Parathyroid adenoma (tissue), 2 donors: ENCODE data around the gene LAIR1.

Source experiments
- H2AFZ ChIP-seq: fragments of 300-600 bp; sonication (generic); one replicate; pipeline ENCODE4 v1.7.0; 2017; ENCODE audit warnings: antibody characterized with exemption, mild to moderate bottlenecking
- H3K27ac ChIP-seq: fragments of 300-600 bp; sonication (generic); one replicate; pipeline ENCODE4 v1.7.0; 2017
- H3K27me3 ChIP-seq: fragments of 300-600 bp; sonication (generic); one replicate; pipeline ENCODE4 v1.7.0; 2017; ENCODE audit warnings: low read length; ENCODE audit not compliant: control insufficient read depth, insufficient read depth
- H3K36me3 ChIP-seq: fragments of 300-600 bp; sonication (generic); one replicate; pipeline ENCODE4 v1.7.0; 2017; ENCODE audit warnings: low read length; ENCODE audit not compliant: control insufficient read depth, insufficient read depth
- H3K4me1 ChIP-seq: fragments of 300-600 bp; sonication (generic); one replicate; pipeline ENCODE4 v1.7.0; 2017; ENCODE audit warnings: control low read depth
- H3K4me2 ChIP-seq: fragments of 300-600 bp; sonication (generic); one replicate; pipeline ENCODE4 v1.7.0; 2017; ENCODE audit warnings: low read length
- H3K4me3 ChIP-seq: fragments of 300-600 bp; sonication (generic); one replicate; pipeline ENCODE4 v1.7.0; 2017; ENCODE audit warnings: low read depth, low read length
- H3K79me2 ChIP-seq: fragments of 300-600 bp; sonication (generic); one replicate; pipeline ENCODE4 v1.7.0; 2017; ENCODE audit warnings: control low read depth
- H3K9ac ChIP-seq: fragments of 300-600 bp; sonication (generic); one replicate; pipeline ENCODE4 v1.7.0; 2017; ENCODE audit warnings: mild to moderate bottlenecking
- H3K9me3 ChIP-seq: fragments of 300-600 bp; sonication (generic); one replicate; pipeline ENCODE4 v1.7.0; 2017; ENCODE audit warnings: low read length; ENCODE audit not compliant: control insufficient read depth
- TF ChIP-seq, protein P1 (sequence below): fragments of 300-600 bp; sonication (generic); IDR thresholded peaks from one replicate; pipeline ENCODE4 v1.7.0; 2017; ENCODE audit warnings: antibody characterized with exemption, mild to moderate bottlenecking
- donor health status: primary hyperparathyroidism.

Gene LAIR1

DNA sequence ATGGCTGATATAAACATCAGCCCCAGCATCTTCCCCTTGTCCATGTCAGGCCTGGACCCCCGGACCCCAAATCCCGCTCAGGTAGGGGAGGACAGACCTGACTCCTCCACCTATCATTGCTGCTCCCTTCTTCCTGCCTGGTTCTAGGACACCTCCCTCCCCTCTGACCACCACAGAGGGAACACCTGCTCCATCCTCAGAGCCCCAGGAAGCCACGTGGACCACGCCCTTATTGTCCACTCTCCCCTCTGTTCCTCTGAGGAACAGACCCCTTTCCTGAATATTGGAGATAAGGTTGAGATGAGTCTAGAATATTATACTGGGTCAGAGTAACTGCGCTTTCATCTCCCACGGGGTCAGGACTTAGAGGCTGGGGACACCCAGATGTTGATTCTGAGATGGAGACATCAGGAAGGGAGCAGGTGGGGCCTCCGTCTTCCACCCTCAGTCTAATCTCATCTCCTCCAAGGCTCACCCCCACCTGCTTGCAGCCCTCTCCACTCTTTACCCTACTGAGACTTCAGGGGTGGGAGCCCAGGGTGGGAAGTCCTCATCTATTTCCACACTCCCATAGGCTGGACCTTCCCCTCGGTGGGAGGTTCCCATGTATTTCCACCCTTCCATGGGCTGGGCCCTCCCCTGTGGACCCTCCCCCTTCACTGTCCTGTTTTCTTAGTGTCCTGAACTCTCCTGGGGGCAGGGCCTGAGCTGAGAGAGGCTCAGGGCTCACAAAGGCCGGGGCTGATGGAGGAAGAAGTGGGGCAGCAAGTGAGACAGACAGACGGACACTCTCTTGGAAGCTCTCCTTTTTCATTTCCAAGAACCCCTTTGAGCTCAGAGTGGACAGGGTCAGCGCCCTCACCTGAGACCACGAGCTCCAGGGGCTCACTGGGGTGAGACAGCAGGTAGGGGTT, 28.5 kb downstream of the LAIR1 start:
- H3K9ac ChIP-seq: no peak overlapping the region
- H3K4me3 ChIP-seq: no peak overlapping the region
- no peak overlapping the region for H2AFZ ChIP-seq
- H3K9me3 ChIP-seq: no peaks in the 10 kb centered on the region
- no peaks in the 10 kb centered on the region for H3K36me3 ChIP-seq
- H3K4me2 ChIP-seq: no peak overlapping the region
- H3K27ac ChIP-seq: no peak overlapping the region
- no peaks in the 10 kb centered on the region for H3K4me1 ChIP-seq
- TF ChIP-seq, protein P1, sequence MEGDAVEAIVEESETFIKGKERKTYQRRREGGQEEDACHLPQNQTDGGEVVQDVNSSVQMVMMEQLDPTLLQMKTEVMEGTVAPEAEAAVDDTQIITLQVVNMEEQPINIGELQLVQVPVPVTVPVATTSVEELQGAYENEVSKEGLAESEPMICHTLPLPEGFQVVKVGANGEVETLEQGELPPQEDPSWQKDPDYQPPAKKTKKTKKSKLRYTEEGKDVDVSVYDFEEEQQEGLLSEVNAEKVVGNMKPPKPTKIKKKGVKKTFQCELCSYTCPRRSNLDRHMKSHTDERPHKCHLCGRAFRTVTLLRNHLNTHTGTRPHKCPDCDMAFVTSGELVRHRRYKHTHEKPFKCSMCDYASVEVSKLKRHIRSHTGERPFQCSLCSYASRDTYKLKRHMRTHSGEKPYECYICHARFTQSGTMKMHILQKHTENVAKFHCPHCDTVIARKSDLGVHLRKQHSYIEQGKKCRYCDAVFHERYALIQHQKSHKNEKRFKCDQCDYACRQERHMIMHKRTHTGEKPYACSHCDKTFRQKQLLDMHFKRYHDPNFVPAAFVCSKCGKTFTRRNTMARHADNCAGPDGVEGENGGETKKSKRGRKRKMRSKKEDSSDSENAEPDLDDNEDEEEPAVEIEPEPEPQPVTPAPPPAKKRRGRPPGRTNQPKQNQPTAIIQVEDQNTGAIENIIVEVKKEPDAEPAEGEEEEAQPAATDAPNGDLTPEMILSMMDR: no peak
- no peaks in the 10 kb centered on the region for H3K79me2 ChIP-seq
- no peaks in the 10 kb centered on the region for H3K27me3 ChIP-seq

DNA sequence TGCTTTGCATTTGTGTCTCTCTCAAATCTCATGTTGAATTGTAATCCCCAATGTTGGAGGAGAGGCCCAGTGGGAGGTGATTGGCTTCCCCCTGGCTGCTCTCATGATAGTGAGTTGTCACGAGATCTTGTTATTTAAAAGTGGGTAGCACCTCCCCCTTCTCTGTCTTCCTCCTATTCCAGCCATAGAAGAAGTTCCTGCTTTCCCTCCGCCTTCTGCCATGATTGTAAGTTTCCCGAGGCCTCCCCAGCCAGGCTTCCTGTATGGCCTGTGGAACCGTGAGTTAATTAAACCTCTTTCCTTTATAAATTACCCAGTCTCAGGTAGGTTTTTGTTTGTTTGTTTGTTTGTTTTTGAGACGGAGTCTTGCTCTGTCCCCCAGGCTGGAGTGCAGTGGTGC, 29.6 kb downstream of the LAIR1 start:
- no peak overlapping the region for H3K9ac ChIP-seq
- no peaks in the 10 kb centered on the region for H3K79me2 ChIP-seq
- no peak overlapping the region for H3K4me2 ChIP-seq
- no peak overlapping the region for H2AFZ ChIP-seq
- H3K36me3 ChIP-seq: no peaks in the 10 kb centered on the region
- H3K27me3 ChIP-seq: no peaks in the 10 kb centered on the region
- no peaks in the 10 kb centered on the region for H3K9me3 ChIP-seq
- H3K27ac ChIP-seq: no peak overlapping the region
- no peaks in the 10 kb centered on the region for H3K4me1 ChIP-seq
- no peak overlapping the region for H3K4me3 ChIP-seq
- TF ChIP-seq, protein P1: no peak

DNA sequence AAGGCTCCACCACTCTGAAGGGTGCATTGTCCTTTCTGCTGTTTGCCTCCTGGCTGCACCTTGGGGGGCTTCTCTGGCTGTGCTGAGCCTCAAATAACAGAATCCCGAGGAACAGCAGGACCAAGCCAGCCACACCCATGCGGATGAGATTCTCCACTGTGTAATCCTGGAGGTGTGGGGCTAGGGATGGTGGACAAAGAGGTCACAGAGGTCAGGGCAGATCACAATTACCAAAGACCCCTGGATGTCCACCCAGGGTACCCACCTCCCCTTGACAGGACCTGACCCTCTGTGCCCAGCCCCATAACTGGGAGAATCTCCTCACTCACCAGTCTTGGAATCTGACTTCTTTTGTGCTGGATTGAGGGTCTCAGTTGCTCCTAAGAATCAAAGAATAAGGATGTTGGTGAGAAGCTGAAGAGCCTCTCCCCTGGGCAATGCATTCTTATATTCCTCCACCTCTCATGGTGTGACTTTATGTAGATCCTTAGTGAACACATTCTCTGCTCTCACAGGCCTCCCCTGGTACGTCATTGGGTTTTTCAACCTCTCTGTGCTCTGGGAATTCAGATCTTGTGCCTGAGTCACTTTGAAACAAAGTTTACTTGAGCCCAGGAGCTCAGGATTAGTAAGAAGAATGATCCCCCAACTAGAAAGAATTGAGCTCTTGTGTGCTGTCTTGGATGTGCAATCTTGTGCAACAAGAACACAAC, 31.0 kb downstream of the LAIR1 start:
- Histone ChIP-seq H3K4me3 (no peak overlapping the region), H3K4me1 (no peaks in the 10 kb centered on the region), H3K79me2 (no peaks in the 10 kb centered on the region), H3K36me3 (no peaks in the 10 kb centered on the region), H3K9me3 (no peaks in the 10 kb centered on the region), H3K27ac (no peak overlapping the region), H3K4me2 (no peak overlapping the region), H2AFZ (no peak overlapping the region), H3K9ac (no peak overlapping the region), H3K27me3 (no peaks in the 10 kb centered on the region)
- TF ChIP-seq, protein P1: no peak

DNA sequence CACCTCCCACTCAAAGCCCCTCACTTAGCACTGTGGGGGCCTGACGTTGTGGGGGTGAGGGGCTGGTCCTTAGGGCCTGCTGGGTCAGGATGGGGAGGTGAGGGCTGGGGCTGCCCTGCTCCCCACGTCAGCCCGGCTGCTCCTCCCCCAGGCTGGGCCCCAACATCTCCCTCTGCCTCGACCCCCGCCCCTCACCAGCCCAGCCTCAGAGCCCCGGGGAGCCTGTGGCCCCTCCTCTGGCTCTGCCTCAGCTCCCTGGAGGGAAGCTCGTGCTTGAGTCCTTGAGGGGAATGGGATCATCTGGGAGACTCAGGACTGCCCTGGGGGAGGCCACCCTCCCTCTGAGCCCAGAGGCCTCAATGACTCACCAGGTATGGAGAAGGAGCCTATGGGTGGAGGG, 32.6 kb downstream of the LAIR1 start:
- Histone ChIP-seq H3K9me3 (no peaks in the 10 kb centered on the region), H3K36me3 (no peaks in the 10 kb centered on the region), H3K9ac (no peak overlapping the region), H3K4me3 (no peak overlapping the region), H3K27me3 (no peaks in the 10 kb centered on the region), H3K4me2 (no peak overlapping the region), H2AFZ (no peak overlapping the region), H3K27ac (no peak overlapping the region), H3K79me2 (no peaks in the 10 kb centered on the region), H3K4me1 (no peaks in the 10 kb centered on the region)
- TF ChIP-seq, protein P1: no peak
